Lower leg skin (tissue), 4 donors: ENCODE data around the gene IRAK1. TPM values are rescaled to one million over a fixed set of nuclear protein-coding genes. Genes with fewer than 3 reads are reported as not detected.

Source experiments
- DNase-seq, 2 donors: peaks; one replicate each; pipeline ENCODE4 v3.0.0-alpha.2; 2019; ENCODE audit warnings: low spot score in 2 of 2
- H3K4me3 ChIP-seq: fragments of 200-600 bp; sonication (generic); 2 replicates; pipeline ENCODE4 v1.5.1; 2017; ENCODE audit warnings: mild to moderate bottlenecking, low read depth; ENCODE audit not compliant: poor library complexity, severe bottlenecking
- CTCF ChIP-seq, 3 donors: fragments of 450-650 bp; IDR thresholded peaks; one replicate each; pipeline ENCODE4 v1.5.1; 2016; ENCODE audit warnings: antibody characterized with exemption in 3 of 3, mild to moderate bottlenecking in 3 of 3, moderate library complexity in 2 of 3
- POLR2A ChIP-seq, 2 donors: fragments of 450-650 bp; IDR thresholded peaks; one replicate each; pipeline ENCODE4 v1.6.1; 2016 to 2017; ENCODE audit warnings: antibody characterized with exemption in 2 of 2, mild to moderate bottlenecking in 1 of 2, moderate library complexity in 1 of 2
- WGBS, 2 donors: methylation state at CpG; one replicate each; pipeline ENCODE4 v1.1.5; 2018; 5-methylcytosine and 5-hydroxymethylcytosine counted together
- intact Hi-C: fragments of 100-400 bp; cut with DNase I; formaldehyde crosslinking; loops from one replicate; pipeline ENCODE4 v1.15.0; 2023; ENCODE audit warnings: low total_unique reads
- total RNA-seq, 4 donors: library from RNA; depleted of rRNA; stranded (reverse); fragments of >200 nt; gene quantifications; one replicate each; pipeline ENCODE4 v1.1.0, GENCODE V29; 2016

Gene IRAK1
- total RNA-seq, result 10 to 100 TPM; 57.5 to 67.4 (median 60.6) TPM

DNA sequence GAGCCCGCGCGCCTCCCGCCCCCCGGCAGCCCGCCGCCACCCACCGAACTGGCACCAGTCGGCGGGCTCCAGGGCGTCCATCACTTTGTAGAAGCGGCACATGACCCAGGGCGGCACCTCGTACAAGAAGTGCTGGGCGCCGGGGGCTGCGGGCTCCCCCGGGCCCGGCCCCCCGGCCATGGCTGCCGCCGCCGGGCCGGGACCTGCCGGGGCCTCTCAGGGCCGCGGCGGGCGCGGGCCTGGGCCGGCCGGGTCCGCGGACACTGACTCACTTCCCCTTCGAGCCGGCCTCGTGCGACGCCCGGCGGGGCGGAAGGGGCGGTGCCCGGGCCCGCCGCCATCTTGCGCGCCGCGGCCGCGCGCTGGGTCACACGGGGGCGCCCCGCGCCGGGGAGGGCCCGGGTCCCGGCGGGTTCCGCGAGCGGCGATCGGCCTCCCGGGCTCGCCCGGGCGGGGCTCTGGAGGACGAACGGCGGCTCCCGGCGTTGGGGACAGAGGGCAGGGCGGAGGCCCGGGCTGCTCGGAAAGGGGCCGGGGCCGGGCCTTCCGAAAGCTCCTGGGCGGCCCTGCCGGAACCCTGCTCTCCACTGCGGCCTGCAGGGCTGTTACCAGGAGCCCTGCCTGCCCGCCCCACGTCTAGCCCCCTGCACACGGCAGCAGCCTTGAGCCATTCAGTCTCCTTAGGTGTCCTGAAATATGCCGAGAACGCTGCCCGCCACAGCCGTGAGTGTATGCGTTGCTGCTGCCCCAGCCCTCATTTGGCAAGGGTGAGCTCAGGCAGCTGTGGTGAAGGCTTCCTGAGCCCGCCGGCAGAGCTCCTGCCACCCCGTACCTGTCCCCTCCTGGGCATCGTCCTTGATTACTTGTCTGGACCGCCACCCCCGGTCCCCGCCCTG, at the start of gene IRAK1:
IRAK1 (minus strand) TSS at position 270 of the 896 bp plus-strand sequence; CDS start at position 180, 90 bp downstream.
- peak within 1 kb of the TSS; percentile 36 for H3K4me3 ChIP-seq
- intact Hi-C loops, result no loop called here
- TF ChIP-seq POLR2A (IDR thresholded peaks at IDR 0.05) (no peak), CTCF (IDR thresholded peaks at IDR 0.05) (no peak)
- no peak for DNase-seq
- WGBS, 2 donors, result 33% methylated on average over 21 of the region's 99 CpGs; no CpG with 5 or more reads in 1 of the 2 donors

- TF ChIP-seq CTCF (IDR thresholded peaks at IDR 0.05) (no peak), POLR2A (IDR thresholded peaks at IDR 0.05) (no peak)
- intact Hi-C loops, result no loop called here
- H3K4me3 ChIP-seq, result no peak overlapping the region
- WGBS, 2 donors, result 75 to 96% methylated on average over 3 of the region's 3 CpGs
- no peak for DNase-seq
These were observed 48.9 kb upstream of the IRAK1 start for GRCh38 chrX:154068560-154068959.

- DNase-seq, result no peak
- TF ChIP-seq POLR2A (IDR thresholded peaks at IDR 0.05) (no peak), CTCF (IDR thresholded peaks at IDR 0.05) (no peak)
- WGBS, 2 donors, result 66 to 67% methylated on average over 4 to 8 of the region's 9 CpGs
- intact Hi-C loops, result no loop called here
- H3K4me3 ChIP-seq, result no peak overlapping the region
These were observed 45.1 kb upstream of the IRAK1 start for GRCh38 chrX:154064637-154065435.

DNA sequence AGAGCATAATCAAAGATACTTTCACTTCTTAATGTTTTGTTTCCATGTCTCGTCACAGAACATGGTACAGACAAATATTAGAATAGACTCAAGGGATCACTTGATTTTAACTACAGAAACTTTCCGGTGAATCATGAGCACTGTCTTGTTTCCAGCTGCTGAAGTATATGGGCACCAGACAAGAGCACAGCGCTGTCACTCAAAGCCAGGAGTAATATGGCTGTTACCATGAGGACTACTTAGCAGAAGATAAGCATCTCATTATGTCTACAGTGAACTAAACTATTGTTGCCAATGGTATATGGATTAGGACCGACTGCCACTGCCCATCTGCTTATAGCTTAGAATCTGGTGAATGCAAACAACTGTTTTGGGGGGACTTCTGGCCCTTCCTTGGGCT, 43.5 kb upstream of the IRAK1 start:
- WGBS, 2 donors, result 63 to 80% methylated on average over 4 of the region's 4 CpGs
- no peak overlapping the region for H3K4me3 ChIP-seq
- DNase-seq, result no peak
- intact Hi-C loops, result no loop called here
- TF ChIP-seq CTCF (IDR thresholded peaks at IDR 0.05) (no peak), POLR2A (IDR thresholded peaks at IDR 0.05) (no peak)

- intact Hi-C loops, result no loop called here
- no peak for DNase-seq
- no peak overlapping the region for H3K4me3 ChIP-seq
- no peak for TF ChIP-seq POLR2A (IDR thresholded peaks at IDR 0.05)
- no peak for TF ChIP-seq CTCF (IDR thresholded peaks at IDR 0.05)
- 74 to 83% methylated on average over 8 of the region's 8 CpGs for WGBS, 2 donors
These were observed 42.1 kb upstream of the IRAK1 start for GRCh38 chrX:154061801-154062200.
